Measurements from ENCODE around the gene LSM14B.

DNA sequence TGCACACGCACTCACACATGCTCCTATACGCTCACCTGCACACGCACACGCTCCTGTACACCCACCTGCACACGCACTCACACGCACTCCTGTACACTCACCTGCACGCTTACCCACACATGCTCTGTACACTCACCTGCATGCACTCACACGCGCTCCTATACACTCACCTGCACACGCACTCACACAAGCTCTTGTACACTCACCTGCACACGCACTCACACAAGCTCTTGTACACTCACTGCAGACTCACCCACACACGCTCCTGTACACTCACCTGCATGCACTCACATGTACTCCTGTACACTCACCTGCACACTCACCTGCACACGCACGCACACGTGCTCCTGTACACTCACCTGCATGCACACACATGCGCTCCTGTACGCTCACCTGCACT lies 34.6 kb upstream of the LSM14B start:
- no peak for TF ChIP-seq CTCF (IDR thresholded peaks at IDR 0.05)
- no peak for TF ChIP-seq POLR2A (IDR thresholded peaks at IDR 0.05)

Measured in Peyer's patch (tissue), 4 donors.